Parathyroid adenoma (tissue), 2 donors: Measurements from ENCODE around the gene ZAP70.

Experiments
- H2AFZ ChIP-seq: fragments of 300-600 bp; sonication (generic); one replicate; pipeline ENCODE4 v1.7.0; 2017; ENCODE audit warnings: antibody characterized with exemption, mild to moderate bottlenecking
- H3K27ac ChIP-seq: fragments of 300-600 bp; sonication (generic); one replicate; pipeline ENCODE4 v1.7.0; 2017
- H3K27me3 ChIP-seq: fragments of 300-600 bp; sonication (generic); one replicate; pipeline ENCODE4 v1.7.0; 2017; ENCODE audit warnings: low read length; ENCODE audit not compliant: control insufficient read depth, insufficient read depth
- H3K36me3 ChIP-seq: fragments of 300-600 bp; sonication (generic); one replicate; pipeline ENCODE4 v1.7.0; 2017; ENCODE audit warnings: low read length; ENCODE audit not compliant: control insufficient read depth, insufficient read depth
- H3K4me1 ChIP-seq: fragments of 300-600 bp; sonication (generic); one replicate; pipeline ENCODE4 v1.7.0; 2017; ENCODE audit warnings: control low read depth
- H3K4me2 ChIP-seq: fragments of 300-600 bp; sonication (generic); one replicate; pipeline ENCODE4 v1.7.0; 2017; ENCODE audit warnings: low read length
- H3K4me3 ChIP-seq: fragments of 300-600 bp; sonication (generic); one replicate; pipeline ENCODE4 v1.7.0; 2017; ENCODE audit warnings: low read depth, low read length
- H3K79me2 ChIP-seq: fragments of 300-600 bp; sonication (generic); one replicate; pipeline ENCODE4 v1.7.0; 2017; ENCODE audit warnings: control low read depth
- H3K9ac ChIP-seq: fragments of 300-600 bp; sonication (generic); one replicate; pipeline ENCODE4 v1.7.0; 2017; ENCODE audit warnings: mild to moderate bottlenecking
- H3K9me3 ChIP-seq: fragments of 300-600 bp; sonication (generic); one replicate; pipeline ENCODE4 v1.7.0; 2017; ENCODE audit warnings: low read length; ENCODE audit not compliant: control insufficient read depth
- TF ChIP-seq, protein P1 (sequence below): fragments of 300-600 bp; sonication (generic); IDR thresholded peaks from one replicate; pipeline ENCODE4 v1.7.0; 2017; ENCODE audit warnings: antibody characterized with exemption, mild to moderate bottlenecking
- donor health status: primary hyperparathyroidism.

Gene ZAP70

DNA sequence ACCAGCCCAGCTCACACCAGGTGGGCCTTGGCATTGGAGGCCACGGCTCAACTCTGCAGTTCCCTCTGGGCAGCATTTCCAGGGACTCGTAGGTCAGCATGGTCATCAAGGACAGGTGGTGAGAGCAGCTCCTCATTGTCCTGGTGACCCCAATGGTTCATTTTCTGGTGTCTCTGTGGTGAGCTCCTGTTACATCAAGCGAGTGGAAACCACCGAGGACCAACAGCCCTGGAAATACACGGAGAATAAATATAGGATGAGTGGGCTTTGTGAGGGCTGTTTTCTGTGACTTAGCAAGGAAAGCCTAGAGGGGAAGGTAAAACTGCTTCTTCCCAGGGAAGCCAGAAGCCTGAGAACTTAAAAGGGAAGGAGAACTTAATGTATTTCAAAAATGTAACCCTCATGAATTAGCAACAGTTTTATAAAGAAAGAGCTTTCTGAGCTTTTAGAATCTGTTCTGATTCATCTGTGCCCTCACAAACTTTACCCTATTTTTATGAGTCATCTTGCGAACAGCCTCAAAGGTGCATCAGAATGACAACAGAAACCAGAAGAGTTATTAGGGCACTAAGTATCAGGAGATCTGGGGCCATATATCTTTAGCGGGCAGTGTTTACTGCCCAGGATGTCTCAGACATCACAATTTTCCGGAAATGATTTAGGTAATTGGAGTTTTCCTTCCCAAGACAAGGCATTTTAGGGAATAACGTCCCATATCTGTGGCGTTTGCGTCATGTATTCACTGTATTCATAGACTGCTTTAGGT lies 25.1 kb upstream of the ZAP70 start:
- TF ChIP-seq, protein P1, sequence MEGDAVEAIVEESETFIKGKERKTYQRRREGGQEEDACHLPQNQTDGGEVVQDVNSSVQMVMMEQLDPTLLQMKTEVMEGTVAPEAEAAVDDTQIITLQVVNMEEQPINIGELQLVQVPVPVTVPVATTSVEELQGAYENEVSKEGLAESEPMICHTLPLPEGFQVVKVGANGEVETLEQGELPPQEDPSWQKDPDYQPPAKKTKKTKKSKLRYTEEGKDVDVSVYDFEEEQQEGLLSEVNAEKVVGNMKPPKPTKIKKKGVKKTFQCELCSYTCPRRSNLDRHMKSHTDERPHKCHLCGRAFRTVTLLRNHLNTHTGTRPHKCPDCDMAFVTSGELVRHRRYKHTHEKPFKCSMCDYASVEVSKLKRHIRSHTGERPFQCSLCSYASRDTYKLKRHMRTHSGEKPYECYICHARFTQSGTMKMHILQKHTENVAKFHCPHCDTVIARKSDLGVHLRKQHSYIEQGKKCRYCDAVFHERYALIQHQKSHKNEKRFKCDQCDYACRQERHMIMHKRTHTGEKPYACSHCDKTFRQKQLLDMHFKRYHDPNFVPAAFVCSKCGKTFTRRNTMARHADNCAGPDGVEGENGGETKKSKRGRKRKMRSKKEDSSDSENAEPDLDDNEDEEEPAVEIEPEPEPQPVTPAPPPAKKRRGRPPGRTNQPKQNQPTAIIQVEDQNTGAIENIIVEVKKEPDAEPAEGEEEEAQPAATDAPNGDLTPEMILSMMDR = no peak
- Histone ChIP-seq H3K27ac (no peak overlapping the region), H3K4me2 (no peak overlapping the region), H3K27me3 (no peaks in the 10 kb centered on the region), H2AFZ (no peak overlapping the region), H3K79me2 (no peaks in the 10 kb centered on the region), H3K4me1 (no peaks in the 10 kb centered on the region), H3K36me3 (no peaks in the 10 kb centered on the region), H3K4me3 (no peak overlapping the region), H3K9ac (no peak overlapping the region), H3K9me3 (no peaks in the 10 kb centered on the region)

- no peaks in the 10 kb centered on the region for H3K27me3 ChIP-seq
- no peak overlapping the region for H2AFZ ChIP-seq
- H3K4me1 ChIP-seq = no peaks in the 10 kb centered on the region
- no peaks in the 10 kb centered on the region for H3K36me3 ChIP-seq
- H3K4me3 ChIP-seq = no peak overlapping the region
- TF ChIP-seq, protein P1 = no peak
- no peak overlapping the region for H3K4me2 ChIP-seq
- no peak overlapping the region for H3K9ac ChIP-seq
- no peaks in the 10 kb centered on the region for H3K9me3 ChIP-seq
- H3K27ac ChIP-seq = no peak overlapping the region
- H3K79me2 ChIP-seq = no peaks in the 10 kb centered on the region
Measured at GRCh38 chr2:97691166-97691565, 22.2 kb upstream of the ZAP70 start.

GRCh38 chr2:97693476-97693875 lies 19.9 kb upstream of the ZAP70 start:
- Histone ChIP-seq H3K27ac (no peak overlapping the region), H3K79me2 (no peaks in the 10 kb centered on the region), H3K9ac (no peak overlapping the region), H3K4me2 (no peak overlapping the region), H3K9me3 (no peaks in the 10 kb centered on the region), H3K4me3 (no peak overlapping the region), H3K27me3 (no peaks in the 10 kb centered on the region), H3K4me1 (no peaks in the 10 kb centered on the region), H3K36me3 (no peaks in the 10 kb centered on the region), H2AFZ (no peak overlapping the region)
- TF ChIP-seq, protein P1 = no peak

DNA sequence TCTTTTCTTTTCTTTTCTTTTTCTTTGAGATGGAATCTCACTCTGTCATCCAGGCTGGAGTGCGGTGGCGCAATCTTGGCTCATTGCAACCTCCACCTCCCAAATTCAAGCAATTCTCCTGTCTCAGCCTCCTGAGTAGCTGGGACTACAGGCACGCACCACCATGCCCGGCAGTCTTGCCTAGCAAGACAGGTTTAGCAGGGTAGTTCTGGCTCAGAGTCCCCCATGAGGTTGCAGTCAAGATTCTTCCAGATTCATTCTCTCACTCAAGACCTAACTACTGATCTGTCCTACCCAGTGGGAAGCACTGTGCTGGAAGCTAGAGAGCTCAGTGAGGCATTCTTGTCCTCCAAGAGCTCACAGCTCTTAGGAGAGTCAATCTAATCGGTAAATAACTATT lies 17.6 kb upstream of the ZAP70 start:
- H3K27ac ChIP-seq = no peak overlapping the region
- H3K36me3 ChIP-seq = no peaks in the 10 kb centered on the region
- no peaks in the 10 kb centered on the region for H3K9me3 ChIP-seq
- TF ChIP-seq, protein P1 = no peak
- H2AFZ ChIP-seq = no peak overlapping the region
- H3K4me2 ChIP-seq = no peak overlapping the region
- no peaks in the 10 kb centered on the region for H3K4me1 ChIP-seq
- no peak overlapping the region for H3K9ac ChIP-seq
- no peaks in the 10 kb centered on the region for H3K27me3 ChIP-seq
- H3K4me3 ChIP-seq = no peak overlapping the region
- no peaks in the 10 kb centered on the region for H3K79me2 ChIP-seq
